ENCODE results near the gene EPN3.

The EPN3 gene

DNA sequence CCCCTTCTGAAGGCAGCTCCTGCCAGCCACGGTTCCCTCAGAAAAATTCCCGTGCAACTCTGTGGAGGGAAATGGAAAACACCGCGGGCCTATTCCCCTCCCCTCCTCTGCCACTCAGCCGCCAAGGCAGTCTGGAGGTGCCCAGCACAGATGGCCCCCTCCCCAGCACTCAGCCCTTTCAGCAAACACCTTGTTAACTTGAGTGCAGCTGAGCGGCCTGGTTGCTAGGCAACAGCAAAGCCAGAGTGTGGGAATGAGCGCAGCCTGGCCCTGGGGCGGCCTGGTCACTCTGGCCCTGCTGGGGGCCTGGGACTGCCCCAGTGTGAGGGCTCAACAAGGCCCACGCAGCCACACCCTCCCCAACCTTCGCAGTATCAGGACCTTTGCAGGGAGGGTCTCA, 60.8 kb downstream of the EPN3 start:
- DNase-seq = no peak
